GM19240 (cell line): Measurements from ENCODE around the gene NOD1.

ENCODE experiments used
- DNase-seq: peaks from one replicate; pipeline ENCODE4 v3.0.0; 2011; ENCODE audit warnings: low spot score; ENCODE audit not compliant: insufficient read length

Gene NOD1

DNA sequence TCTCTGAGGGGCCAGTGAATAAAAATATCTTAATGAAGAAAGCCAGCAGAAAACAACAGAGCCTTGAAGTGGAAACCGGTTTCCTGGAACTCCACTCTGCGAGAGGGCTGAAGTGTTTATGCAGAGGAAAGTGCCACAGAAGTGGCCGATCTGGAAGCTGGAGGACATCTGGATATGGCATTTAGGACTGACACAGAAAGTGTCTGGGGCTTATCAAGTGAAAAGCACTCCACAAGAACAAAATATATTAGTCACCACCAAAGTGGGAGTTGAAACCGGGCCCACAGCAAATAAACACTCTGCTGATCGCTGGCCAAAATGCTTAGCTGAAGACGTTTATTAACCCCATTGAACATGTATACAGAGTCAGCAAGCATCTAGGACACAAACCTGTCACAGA lies 7.8 kb downstream of the NOD1 start:
- no peak for DNase-seq

GRCh38 chr7:30470163-30470770 lies 8.3 kb downstream of the NOD1 start:
- no peak for DNase-seq

GRCh38 chr7:30469303-30469702 lies 9.3 kb downstream of the NOD1 start:
- no peak for DNase-seq

DNA sequence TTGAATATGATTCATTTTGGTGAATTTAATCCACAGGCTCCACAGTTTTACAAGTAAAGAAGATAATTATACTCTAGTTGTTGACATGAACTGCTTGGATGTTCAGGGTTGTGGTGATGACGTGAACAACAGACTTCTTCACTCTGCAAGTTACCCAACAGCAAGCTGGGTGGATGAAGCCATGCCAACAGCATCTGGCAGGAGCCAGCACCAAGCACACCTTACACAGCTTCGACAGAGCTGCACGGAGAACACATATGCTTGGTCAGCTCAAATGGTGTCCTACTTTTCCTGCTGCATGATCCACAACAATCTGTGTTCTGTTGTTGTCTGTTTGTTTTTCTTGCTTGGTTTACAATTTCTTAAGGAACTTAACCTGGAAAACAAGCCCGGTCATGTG lies 9.8 kb downstream of the NOD1 start:
- no peak for DNase-seq

- no peak for DNase-seq
Measured at GRCh38 chr7:30468041-30468440, 10.5 kb downstream of the NOD1 start.

GRCh38 chr7:30467271-30467670 lies 11.3 kb downstream of the NOD1 start:
- no peak for DNase-seq

- no peak for DNase-seq
Measured at GRCh38 chr7:30466266-30466665, 12.3 kb downstream of the NOD1 start.

DNA sequence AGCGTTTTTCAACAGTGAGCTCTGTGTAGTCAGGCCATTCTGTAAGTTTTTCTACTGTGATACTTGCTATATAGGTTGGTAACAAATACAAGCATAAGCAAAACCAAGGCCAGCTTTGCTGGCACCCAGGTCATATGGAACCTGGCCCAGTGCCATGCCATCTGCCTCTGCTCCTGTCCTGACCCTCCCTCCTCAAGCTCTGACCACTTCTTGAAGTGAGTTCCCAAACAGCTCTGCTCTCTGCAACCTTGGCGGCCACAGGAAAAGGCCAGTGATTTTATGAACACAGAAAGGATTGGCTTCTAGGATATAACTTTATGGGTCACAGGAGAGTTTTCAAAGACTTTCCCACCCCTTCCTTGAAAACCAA lies 12.8 kb downstream of the NOD1 start:
- no peak for DNase-seq

GRCh38 chr7:30465046-30465810 lies 13.4 kb downstream of the NOD1 start:
- no peak for DNase-seq

DNA sequence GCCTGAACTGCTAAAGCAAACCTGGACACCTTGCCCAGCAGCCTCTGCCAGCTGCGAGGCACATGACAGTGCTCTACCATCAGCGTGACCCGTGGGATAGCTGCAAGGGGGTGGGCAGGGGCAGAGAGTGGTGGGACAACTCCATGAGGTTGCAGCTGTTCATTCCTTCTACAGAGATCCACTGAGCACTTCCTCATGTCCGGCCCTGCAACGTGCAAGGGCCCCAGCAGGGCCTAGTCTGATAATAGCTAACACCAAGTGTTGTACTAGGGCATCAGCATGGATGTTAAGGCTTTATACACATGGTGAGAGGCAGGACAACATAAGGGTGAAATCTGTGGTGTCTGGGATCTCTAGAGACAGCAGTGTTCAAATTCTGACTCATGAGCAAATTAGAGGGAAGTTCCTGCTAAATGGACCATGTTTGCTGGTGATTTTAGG lies 14.3 kb downstream of the NOD1 start:
- DNase-seq, result no peak

DNA sequence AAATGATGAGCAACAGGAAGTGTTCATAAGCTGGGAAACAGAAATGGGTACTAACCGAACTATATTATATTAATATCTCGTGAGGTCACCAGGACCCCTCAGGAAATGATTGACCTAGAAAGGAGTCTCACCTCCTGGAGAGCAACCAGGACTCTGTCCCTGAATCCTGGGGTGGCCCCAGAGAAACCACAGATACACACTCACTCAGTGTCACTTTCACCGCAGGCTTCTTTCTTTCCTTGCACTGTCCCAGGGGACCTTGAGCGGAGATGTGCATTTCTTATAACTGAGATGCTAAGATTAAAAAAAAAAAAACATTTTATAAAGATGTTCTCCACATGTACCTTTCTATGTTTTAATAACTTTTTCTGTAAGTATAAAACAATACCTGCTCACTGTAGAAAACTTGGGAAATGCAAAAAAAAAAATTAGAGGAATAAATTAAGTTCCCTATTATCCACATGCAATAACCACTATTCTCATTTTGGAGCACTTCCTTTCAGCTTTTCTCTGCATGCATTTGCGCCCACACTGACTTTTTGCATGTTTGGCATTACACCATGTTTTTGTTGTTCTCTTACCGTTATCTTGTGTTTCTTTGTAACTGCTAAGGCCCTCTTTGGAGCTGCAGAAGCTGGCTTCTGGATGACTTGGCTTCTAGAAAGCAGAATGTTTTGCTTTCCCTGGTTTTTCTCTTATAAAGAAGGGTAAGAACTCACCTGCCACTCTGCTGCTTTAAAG lies 15.0 kb downstream of the NOD1 start:
- DNase-seq, result no peak

- no peak for DNase-seq
Measured at GRCh38 chr7:30462179-30462578, 16.4 kb downstream of the NOD1 start.

- DNase-seq, result no peak
Measured at GRCh38 chr7:30460246-30460633, 18.3 kb downstream of the NOD1 start.

- DNase-seq, result no peak
Measured at GRCh38 chr7:30459591-30460245, 18.9 kb downstream of the NOD1 start.

GRCh38 chr7:30458311-30458710 lies 20.3 kb downstream of the NOD1 start:
- no peak for DNase-seq

GRCh38 chr7:30453921-30454320 lies 24.7 kb downstream of the NOD1 start:
- no peak for DNase-seq

DNA sequence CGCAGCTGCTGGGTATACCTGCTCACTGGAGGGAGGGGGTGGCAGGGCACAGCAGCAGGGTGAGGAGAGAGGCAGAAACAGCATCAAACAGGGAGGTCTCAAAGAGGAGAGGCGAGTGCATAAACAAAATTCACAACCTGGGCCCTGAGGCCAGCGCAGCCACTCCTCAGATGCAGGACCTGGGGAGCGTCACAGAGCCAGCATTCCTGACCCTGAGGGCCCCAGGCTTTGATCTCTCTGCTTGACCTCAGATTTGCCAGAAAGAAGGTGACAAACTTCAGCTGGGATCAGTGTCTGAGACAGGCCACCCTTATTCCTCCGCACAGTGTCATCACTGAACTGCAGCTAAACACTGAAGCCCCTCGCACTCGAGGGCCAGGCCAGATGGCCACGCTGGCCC lies 25.6 kb downstream of the NOD1 start:
- no peak for DNase-seq

DNA sequence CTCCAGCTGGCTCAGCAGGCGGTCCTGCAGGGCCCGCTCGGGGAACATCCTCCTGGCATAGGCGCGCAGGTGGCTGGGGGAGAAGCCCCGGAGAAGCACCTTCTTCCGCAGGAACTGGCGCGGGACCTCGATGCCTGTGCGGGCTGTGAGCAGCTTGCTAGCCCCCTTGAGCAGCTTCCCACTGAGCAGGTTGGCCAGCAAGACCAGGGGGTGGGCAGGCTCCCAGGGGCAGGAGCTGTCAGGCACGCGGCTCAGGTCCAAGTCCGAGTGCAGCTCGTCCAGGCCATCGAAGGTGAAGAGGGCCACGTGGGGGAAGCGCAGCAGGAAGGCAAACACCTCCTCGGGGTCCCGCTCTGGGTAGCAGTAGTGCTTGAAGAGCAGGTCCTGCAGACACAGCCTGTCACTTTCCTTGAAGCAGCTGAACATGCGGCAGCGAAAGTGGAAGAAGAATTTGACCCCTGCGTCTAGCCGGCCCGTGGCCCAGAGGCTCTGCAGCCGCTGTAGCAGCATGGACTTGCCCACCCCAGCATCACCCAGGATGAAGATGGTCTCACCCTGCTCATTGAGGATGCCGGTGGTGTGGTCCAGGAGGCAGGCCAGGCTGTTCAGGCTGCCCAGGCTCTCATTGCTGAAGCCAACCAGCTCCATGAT lies 26.2 kb downstream of the NOD1 start:
- no peak for DNase-seq

GRCh38 chr7:30451539-30452279 lies 26.9 kb downstream of the NOD1 start:
- DNase-seq, result no peak

DNA sequence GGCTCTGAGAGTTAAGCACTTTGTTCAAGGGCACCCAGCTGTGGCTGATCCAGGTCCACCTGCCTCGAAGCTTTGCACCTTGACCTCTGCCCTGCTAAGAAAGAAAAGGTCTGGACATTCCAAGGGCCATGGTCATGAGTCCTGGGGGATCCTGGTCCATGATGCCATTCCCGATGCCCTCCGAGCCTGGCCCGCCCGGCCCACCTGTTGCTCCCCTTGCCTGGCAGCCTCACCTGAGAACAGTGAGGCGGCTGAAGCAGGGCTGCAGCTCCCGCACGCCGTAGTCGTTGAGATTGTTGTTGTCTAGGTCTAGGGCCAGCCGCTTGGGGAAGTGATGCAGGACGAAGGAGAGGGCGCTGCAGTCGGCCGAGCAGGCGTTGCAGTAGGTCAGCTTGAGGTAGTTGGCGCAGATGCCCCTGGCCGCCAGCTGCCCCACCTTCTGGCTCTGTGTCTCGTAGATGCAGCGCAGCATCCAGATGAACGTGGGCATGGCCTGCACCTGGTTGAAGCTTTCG lies 27.5 kb downstream of the NOD1 start:
- DNase-seq, result no peak
